SK-N-SH treated with all-trans-retinoic acid at 6 μM for 48 hours (cell line): ENCODE measurements around the gene SECISBP2.

ENCODE experiments used
- ARNTL ChIP-seq: fragments of 450-650 bp; formaldehyde crosslinking; IDR thresholded peaks from 2 replicates; pipeline ENCODE4 v1.5.0; 2020; ENCODE audit warnings: low read depth, mild to moderate bottlenecking, moderate library complexity, borderline replicate concordance
- BACH2 ChIP-seq: fragments of 250-450 bp; sonication (Bioruptor Pico); IDR thresholded peaks from 2 replicates; pipeline ENCODE4 v1.9.0; 2021; ENCODE audit warnings: mild to moderate bottlenecking, borderline replicate concordance
- CSDC2 ChIP-seq: fragments of 250-450 bp; sonication (Bioruptor Pico); IDR thresholded peaks from 2 replicates; pipeline ENCODE4 v1.5.0; 2020; ENCODE audit warnings: mild to moderate bottlenecking, moderate library complexity
- ESRRG ChIP-seq: fragments of 250-450 bp; sonication (Bioruptor Pico); IDR thresholded peaks from 2 replicates; pipeline ENCODE4 v1.6.1; 2021; ENCODE audit warnings: mild to moderate bottlenecking
- ISL1 ChIP-seq: fragments of 250-450 bp; sonication (Bioruptor Pico); IDR thresholded peaks from 2 replicates; pipeline ENCODE4 v2.1.2; 2022; ENCODE audit warnings: mild to moderate bottlenecking, moderate library complexity
- OSR1 ChIP-seq: fragments of 250-450 bp; sonication (Bioruptor Pico); IDR thresholded peaks from 2 replicates; pipeline ENCODE4 v1.8.0; 2022; ENCODE audit warnings: moderate library complexity, mild to moderate bottlenecking, inconsistent platforms
- RARB ChIP-seq: fragments of 250-450 bp; sonication (Bioruptor Pico); IDR thresholded peaks from 2 replicates; pipeline ENCODE4 v1.8.0; 2021; ENCODE audit warnings: mild to moderate bottlenecking, moderate library complexity
- TOX ChIP-seq: fragments of 250-450 bp; sonication (Bioruptor Pico); IDR thresholded peaks from 2 replicates; pipeline ENCODE4 v1.8.0; 2021; ENCODE audit warnings: mild to moderate bottlenecking, moderate library complexity, borderline replicate concordance
- ZNF565 ChIP-seq: fragments of 450-650 bp; formaldehyde crosslinking; conservative IDR thresholded peaks from 2 replicates; pipeline ENCODE4 v1.5.0; 2020; ENCODE audit warnings: low read depth, mild to moderate bottlenecking, moderate library complexity

GRCh38 chr9:89342948-89343347 is 24.6 kb downstream of the SECISBP2 start:
- no peak for TF ChIP-seq TOX (CRISPR knock-in tag)
- no peak for TF ChIP-seq RARB
- TF ChIP-seq CSDC2: no peak
- no peak for TF ChIP-seq ARNTL (CRISPR knock-in tag)
- TF ChIP-seq OSR1: no peak
- no peak for TF ChIP-seq ESRRG (CRISPR knock-in tag)
- TF ChIP-seq BACH2: no peak
- TF ChIP-seq ISL1 (CRISPR knock-in tag): no peak
- TF ChIP-seq ZNF565: no peak
